ENCODE measurements around the gene C1orf35. TPM values are rescaled to one million over a fixed set of nuclear protein-coding genes. Genes with fewer than 3 reads are reported as not detected.

Gene C1orf35
- total RNA-seq (2014; rRNA removed; shearing (Covaris generic)) = 10.7 and 14.2 TPM in 2 replicates

GRCh38 chr1:228102791-228103620 is at the start of gene C1orf35:
C1orf35 (minus strand) TSS chr1:228103325; CDS start chr1:228103227, 98 bp downstream.
- peak; percentile 90 for DNase-seq (ENCODE audit: low spot score)

DNA sequence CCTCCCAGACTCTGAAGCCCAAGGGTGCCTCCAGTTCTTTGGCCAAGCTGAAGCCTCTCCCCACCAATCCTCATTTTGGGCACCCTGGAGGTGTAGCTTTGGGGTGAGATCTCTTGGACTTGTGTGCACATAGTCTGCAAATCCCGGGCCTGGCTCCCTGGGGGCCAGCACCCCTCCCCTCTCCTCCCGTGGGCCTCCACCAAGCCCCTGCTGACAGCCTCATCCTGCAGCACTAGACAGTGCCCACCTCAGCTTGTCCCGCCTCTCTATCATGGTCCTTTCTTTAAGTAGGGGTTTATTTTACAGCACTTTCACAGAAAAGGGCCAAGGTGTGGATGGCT is 49.8 kb upstream of the C1orf35 start:
- DNase-seq (ENCODE audit: low spot score) = no peak

GRCh38 chr1:228152097-228152917 is 49.2 kb upstream of the C1orf35 start:
- DNase-seq (ENCODE audit: low spot score) = no peak

- no peak for DNase-seq (ENCODE audit: low spot score)
Observed at GRCh38 chr1:228151180-228151925, 48.2 kb upstream of the C1orf35 start.

DNA sequence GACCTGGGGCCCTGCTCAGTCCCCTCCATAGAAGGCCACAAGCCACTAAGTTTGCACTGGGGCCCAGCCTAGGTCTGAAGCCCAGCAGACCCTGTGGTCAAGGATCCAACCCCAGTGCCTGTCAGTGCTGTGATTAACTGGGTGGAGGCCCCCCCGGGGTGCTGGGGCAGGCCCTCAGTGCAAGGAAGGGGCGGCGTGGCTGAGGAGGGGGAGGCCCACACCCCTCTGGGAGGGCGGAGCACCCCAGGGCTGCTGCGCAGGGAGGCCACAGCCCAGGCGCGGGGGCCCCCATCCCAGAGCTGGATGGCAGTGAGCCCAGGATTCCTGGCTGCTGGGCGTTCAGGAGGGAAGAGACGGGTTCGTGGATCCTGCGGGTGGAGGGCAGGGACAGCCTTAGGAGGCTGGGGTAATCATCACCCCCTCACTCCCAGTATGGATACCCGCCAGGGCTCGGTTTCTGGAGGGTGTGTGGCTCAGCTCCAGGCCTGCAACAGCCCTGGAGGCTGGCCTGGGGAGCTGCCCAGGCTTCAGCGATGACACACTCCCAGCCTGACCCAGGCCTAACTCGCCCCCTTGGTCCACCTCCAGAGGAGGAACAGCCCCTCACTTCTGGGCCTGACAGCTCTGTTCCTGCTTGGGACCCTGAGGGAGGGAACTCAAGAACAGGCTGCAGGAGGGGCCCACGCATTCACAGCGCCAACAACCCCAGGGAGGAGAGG is 47.5 kb upstream of the C1orf35 start:
- DNase-seq (ENCODE audit: low spot score) = no peak

DNA sequence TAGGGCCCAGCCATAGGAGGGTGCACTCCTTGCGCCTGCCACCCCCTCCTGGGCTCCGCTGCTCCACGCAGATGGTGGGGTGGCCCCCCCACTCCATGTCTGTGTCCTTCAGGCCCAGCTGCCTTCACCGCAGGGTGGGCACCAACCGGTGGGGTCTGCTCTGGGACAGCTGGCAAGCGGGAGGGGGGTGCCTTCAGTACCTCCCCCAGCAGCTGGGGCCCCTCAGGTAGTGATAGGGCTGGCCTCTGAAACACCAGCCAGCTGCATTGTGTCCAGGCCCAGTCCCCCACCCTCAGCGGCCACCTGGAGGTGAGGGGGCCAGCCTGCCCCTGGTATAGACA is 47.0 kb upstream of the C1orf35 start:
- DNase-seq (ENCODE audit: low spot score) = no peak

GRCh38 chr1:228149406-228150119 is 46.4 kb upstream of the C1orf35 start, which contains the start of gene GJC2:
GJC2 (plus strand) TSS chr1:228149930; CDS start chr1:228157759, 7,829 bp downstream.
- no peak for DNase-seq (ENCODE audit: low spot score)

GRCh38 chr1:228148935-228149405 is 45.8 kb upstream of the C1orf35 start:
- no peak for DNase-seq (ENCODE audit: low spot score)

- DNase-seq (ENCODE audit: low spot score) = no peak
Observed at GRCh38 chr1:228148196-228148861, 45.2 kb upstream of the C1orf35 start.

GRCh38 chr1:228147768-228148167 is 44.6 kb upstream of the C1orf35 start:
- no peak for DNase-seq (ENCODE audit: low spot score)

- no peak for DNase-seq (ENCODE audit: low spot score)
Observed at GRCh38 chr1:228147151-228147693, 44.1 kb upstream of the C1orf35 start.

- DNase-seq (ENCODE audit: low spot score) = no peak
Observed at GRCh38 chr1:228146417-228147150, 43.5 kb upstream of the C1orf35 start.

DNA sequence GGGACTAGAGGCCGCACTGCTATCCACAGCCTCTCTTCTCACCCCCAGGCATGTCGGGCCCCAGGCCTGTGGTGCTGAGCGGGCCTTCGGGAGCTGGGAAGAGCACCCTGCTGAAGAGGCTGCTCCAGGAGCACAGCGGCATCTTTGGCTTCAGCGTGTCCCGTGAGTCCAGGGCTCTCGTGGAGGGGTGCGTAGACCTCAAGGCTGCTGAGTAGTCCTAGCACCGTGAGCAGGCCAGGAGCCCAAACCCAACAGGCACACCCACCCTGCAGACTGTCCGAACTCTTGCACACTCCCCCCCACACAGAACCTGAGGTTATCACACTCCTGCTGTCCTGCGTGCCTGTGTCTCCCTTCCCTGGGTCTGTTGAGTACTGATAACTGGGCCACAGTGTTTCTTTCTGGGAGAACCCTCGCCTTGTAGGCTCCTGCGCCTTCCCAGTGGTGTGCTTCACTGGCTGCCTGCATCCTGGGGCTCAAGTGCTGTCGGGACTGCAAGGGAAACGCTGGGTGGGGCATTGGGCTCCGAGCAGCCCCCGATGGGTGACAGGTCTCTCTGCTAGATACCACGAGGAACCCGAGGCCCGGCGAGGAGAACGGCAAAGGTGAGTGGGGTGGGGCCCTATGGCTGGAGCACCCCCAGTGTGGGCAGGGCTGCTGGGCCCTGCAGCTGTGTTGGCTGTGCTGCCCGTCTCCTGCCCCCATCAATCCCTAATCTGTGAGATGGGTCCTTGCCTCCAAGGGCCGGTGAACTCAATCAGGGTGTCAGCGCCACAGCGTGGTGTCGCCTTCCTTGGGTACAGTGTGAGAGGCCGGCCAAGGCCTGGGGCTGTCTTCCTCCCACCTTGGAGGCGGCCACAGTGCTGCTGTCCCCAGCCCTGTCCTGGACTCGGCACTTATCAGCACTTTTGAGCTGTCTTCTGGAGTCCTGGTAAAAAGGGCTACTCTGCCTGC is 42.6 kb upstream of the C1orf35 start:
- DNase-seq (ENCODE audit: low spot score) = no peak

- DNase-seq (ENCODE audit: low spot score) = no peak
Observed at GRCh38 chr1:228144993-228145343, 41.8 kb upstream of the C1orf35 start.

- no peak for DNase-seq (ENCODE audit: low spot score)
Observed at GRCh38 chr1:228144193-228144992, 41.3 kb upstream of the C1orf35 start.

DNA sequence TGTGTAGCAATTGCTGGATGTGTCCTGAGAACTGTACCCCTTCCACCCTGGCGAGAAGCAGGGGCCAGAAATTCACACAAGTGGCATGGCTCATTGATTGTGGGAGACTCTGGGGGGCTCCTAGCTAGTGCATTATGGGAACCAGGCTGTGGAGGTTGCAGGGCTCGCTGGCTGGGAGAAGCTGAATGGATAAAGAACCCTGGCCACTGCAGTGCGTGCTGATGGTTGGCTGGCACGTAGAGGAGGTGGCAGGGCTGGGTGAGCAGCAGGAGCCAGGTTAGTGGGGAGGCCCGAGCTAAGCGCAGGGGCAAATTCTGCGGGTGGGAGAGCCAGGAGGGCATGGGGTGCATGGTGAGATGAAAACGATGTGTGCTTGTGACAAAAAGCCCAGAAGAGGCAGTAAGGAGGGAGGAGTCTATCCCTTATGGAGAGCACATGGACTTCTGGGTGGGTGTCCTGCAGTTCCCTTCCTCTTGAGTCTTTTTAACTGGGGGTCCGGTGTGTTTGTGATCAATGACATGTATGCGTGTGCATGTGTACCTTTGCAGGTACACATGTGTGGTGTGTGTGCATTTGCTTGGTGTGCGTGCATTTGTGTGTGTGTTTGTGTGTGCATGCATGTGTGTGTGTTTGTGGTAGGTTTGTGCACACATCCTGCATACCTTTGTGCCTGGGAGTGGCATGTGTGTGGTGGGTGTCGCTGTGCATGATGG is 40.5 kb upstream of the C1orf35 start:
- DNase-seq (ENCODE audit: low spot score) = no peak
